Erythroblast (primary cell): Measurements from ENCODE around the gene BSND.

ENCODE experiments used
- GATA1 ChIP-seq: IDR thresholded peaks from 2 replicates; pipeline ENCODE4 v1.6.1; 2011; ENCODE audit warnings: low read depth, mild to moderate bottlenecking, control low read depth, low read length, moderate library complexity
- POLR2A ChIP-seq: IDR thresholded peaks from 2 replicates; pipeline ENCODE4 v1.6.1; 2011; ENCODE audit warnings: mild to moderate bottlenecking, low read length

GRCh38 chr1:55015731-55016620 lies 17.2 kb downstream of the BSND start:
- TF ChIP-seq POLR2A (no peak), GATA1 (no peak)
